OCI-LY3 (cell line): ENCODE data around the gene KDM4C.

Experiments used
- H2AFZ ChIP-seq: fragments of 200-600, 300-600 bp; shearing (Covaris generic); 2 replicates; pipeline ENCODE4 v1.6.0; 2014; ENCODE audit warnings: antibody characterized with exemption, low read depth, low read length
- H3K27ac ChIP-seq: fragments of 200-600, 300-600 bp; sonication (generic); 2 replicates; pipeline ENCODE4 v1.5.1; 2014; ENCODE audit warnings: mild to moderate bottlenecking, low read length, moderate library complexity, mixed read lengths
- H3K27me3 ChIP-seq: fragments of 200-600, 300-600 bp; sonication (generic); 2 replicates; pipeline ENCODE4 v1.6.1; 2014; ENCODE audit warnings: low read depth, low read length, mixed read lengths
- H3K36me3 ChIP-seq: fragments of 200-600, 300-600 bp; sonication (generic); replicated peaks from 2 replicates; pipeline ENCODE3; 2014; ENCODE audit warnings: low read depth, low read length, mixed read lengths
- H3K4me1 ChIP-seq: fragments of 300-600, 200-600 bp; sonication (generic); 2 replicates; pipeline ENCODE4 v1.6.1; 2014; ENCODE audit warnings: low read length, mixed read lengths
- H3K4me2 ChIP-seq: fragments of 200-600, 300-600 bp; sonication (generic); 2 replicates; pipeline ENCODE4 v1.6.1; 2014; ENCODE audit warnings: low read length, mixed read lengths
- H3K4me3 ChIP-seq: fragments of 300-600, 200-600 bp; sonication (generic); 2 replicates; pipeline ENCODE4 v1.5.1; 2014; ENCODE audit warnings: antibody characterized with exemption, mild to moderate bottlenecking, low read length, moderate library complexity
- H3K79me2 ChIP-seq: fragments of 300-600, 200-600 bp; shearing (Covaris generic); 2 replicates; pipeline ENCODE4 v1.6.1; 2014; ENCODE audit warnings: mild to moderate bottlenecking, low read length, mixed read lengths
- H3K9ac ChIP-seq: fragments of 300-600, 200-600 bp; shearing (Covaris generic); 2 replicates; pipeline ENCODE4 v1.6.0; 2014; ENCODE audit warnings: mild to moderate bottlenecking, low read length, moderate library complexity
- H3K9me3 ChIP-seq: fragments of 200-600, 300-600 bp; shearing (Covaris generic); 2 replicates; pipeline ENCODE4 v1.6.1; 2014; ENCODE audit warnings: low read length, mixed read lengths; ENCODE audit not compliant: insufficient read depth
- H4K20me1 ChIP-seq: fragments of 200-600, 300-600 bp; sonication (generic); 2 replicates; pipeline ENCODE4 v1.6.1; 2016; ENCODE audit warnings: low read length, mixed read lengths; ENCODE audit not compliant: insufficient read depth
- CTCF ChIP-seq: fragments of 200-600, 300-600 bp; sonication (generic); IDR thresholded peaks from 2 replicates; pipeline ENCODE4 v1.5.1; 2014; ENCODE audit warnings: antibody characterized with exemption, low read length, low read depth
- EZH2phosphoT487 ChIP-seq: fragments of 200-600 bp; shearing (Covaris generic); IDR thresholded peaks from 2 replicates; pipeline ENCODE4 v1.6.1; 2018; ENCODE audit warnings: antibody characterized with exemption, mixed run types, low read depth

The KDM4C gene

GRCh38 chr9:6829536-6829935, 71.8 kb downstream of the KDM4C start:
- no peak overlapping the region for H3K27ac ChIP-seq
- H3K36me3 ChIP-seq: no peaks in the 10 kb centered on the region
- H3K9ac ChIP-seq: no peak overlapping the region
- H3K4me3 ChIP-seq: no peak overlapping the region
- TF ChIP-seq EZH2phosphoT487: no peak
- TF ChIP-seq CTCF: no peak
- H3K79me2 ChIP-seq: no peaks in the 10 kb centered on the region
- peaks cover 4% of the 10 kb centered on the region; the same call in 1 of the 2 replicates for H4K20me1 ChIP-seq
- H3K9me3 ChIP-seq: no peaks in the 10 kb centered on the region
- no peaks in the 10 kb centered on the region for H3K4me1 ChIP-seq
- H3K4me2 ChIP-seq: no peak overlapping the region
- no peak overlapping the region for H2AFZ ChIP-seq
- H3K27me3 ChIP-seq: no peaks in the 10 kb centered on the region

DNA sequence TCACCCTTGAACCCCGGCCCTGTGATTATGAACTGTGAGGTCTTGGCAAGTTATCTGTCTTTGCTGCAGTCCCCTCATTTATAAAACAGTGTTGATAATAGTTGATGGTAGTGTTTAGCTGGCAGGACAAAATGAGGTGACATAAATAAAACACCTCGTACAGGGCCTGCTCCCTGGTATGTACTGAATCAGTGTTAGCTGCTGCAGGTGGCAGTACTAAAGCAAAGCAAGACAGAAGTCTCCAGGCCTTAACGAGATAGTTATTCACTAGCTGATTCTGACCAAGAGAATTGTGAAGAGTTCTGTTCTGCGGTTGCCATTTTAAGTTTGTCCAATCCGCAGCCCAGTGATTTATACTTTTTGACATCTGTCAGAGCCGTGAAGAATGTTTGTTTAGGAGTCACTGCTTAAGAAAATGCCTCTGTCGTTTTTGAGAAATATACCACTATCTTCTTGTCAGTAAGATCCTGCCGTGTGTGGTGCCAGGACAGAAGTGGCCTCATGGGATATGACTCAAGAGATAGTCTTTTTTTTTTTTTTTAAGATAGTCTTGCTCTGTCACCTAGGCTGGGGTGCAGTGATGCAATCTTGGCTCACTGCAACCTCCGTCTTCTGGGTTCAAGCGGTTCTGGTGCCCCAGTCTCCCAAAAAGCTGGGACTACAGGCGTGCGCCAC, 75.9 kb downstream of the KDM4C start:
- no peaks in the 10 kb centered on the region for H3K4me1 ChIP-seq
- no peaks in the 10 kb centered on the region for H3K9me3 ChIP-seq
- no peaks in the 10 kb centered on the region for H4K20me1 ChIP-seq
- H3K4me2 ChIP-seq: no peak overlapping the region
- no peak overlapping the region for H3K9ac ChIP-seq
- H3K36me3 ChIP-seq: no peaks in the 10 kb centered on the region
- H3K79me2 ChIP-seq: no peaks in the 10 kb centered on the region
- no peak overlapping the region for H3K4me3 ChIP-seq
- no peak overlapping the region for H3K27ac ChIP-seq
- H3K27me3 ChIP-seq: no peaks in the 10 kb centered on the region
- H2AFZ ChIP-seq: no peak overlapping the region
- no peak for TF ChIP-seq CTCF
- no peak for TF ChIP-seq EZH2phosphoT487

- Histone ChIP-seq H2AFZ (no peak overlapping the region), H3K4me2 (no peak overlapping the region), H3K79me2 (no peaks in the 10 kb centered on the region), H3K4me3 (no peak overlapping the region), H3K9ac (no peak overlapping the region), H3K36me3 (no peaks in the 10 kb centered on the region), H3K27ac (no peak overlapping the region), H3K4me1 (no peaks in the 10 kb centered on the region), H3K27me3 (no peaks in the 10 kb centered on the region), H3K9me3 (no peaks in the 10 kb centered on the region), H4K20me1 (no peaks in the 10 kb centered on the region)
- no peak for TF ChIP-seq CTCF
- no peak for TF ChIP-seq EZH2phosphoT487
Measured at GRCh38 chr9:6834306-6834705, 76.5 kb downstream of the KDM4C start.

- Histone ChIP-seq H2AFZ (no peak overlapping the region), H3K27me3 (no peaks in the 10 kb centered on the region), H3K27ac (no peak overlapping the region), H3K4me3 (no peak overlapping the region), H3K4me2 (no peak overlapping the region), H4K20me1 (0 out of 2 replicates have a peak, but pooled peaks cover 3% of the 10 kb centered on the region), H3K79me2 (no peaks in the 10 kb centered on the region), H3K9me3 (no peaks in the 10 kb centered on the region), H3K9ac (no peak overlapping the region), H3K36me3 (no peaks in the 10 kb centered on the region), H3K4me1 (no peaks in the 10 kb centered on the region)
- TF ChIP-seq EZH2phosphoT487 (no peak), CTCF (no peak)
Measured at GRCh38 chr9:6838158-6838557, 80.4 kb downstream of the KDM4C start.
